Measurements from ENCODE around the gene SUN1.

GRCh38 chr7:832167-832967 is at the start of gene SUN1:
- TF ChIP-seq ZXDB (tag by site-specific recombination; IDR thresholded peaks at IDR 0.05): no peak
- no peak for TF ChIP-seq CTCF (tag by site-specific recombination; IDR thresholded peaks at IDR 0.05)

All from HEK293 (cell line).